Stomach (tissue), 9 donors: ENCODE measurements around the gene OXLD1. TPM values are rescaled to one million over a fixed set of nuclear protein-coding genes. Genes with fewer than 3 reads are reported as not detected.

ENCODE experiments used
- DNase-seq, 2 donors: peaks; one replicate each; pipeline versions ENCODE4 v3.0.0 to v3.0.0-alpha.2; 2013 to 2019
- H3K27ac ChIP-seq, 5 donors: fragments of 200-600 bp in 4 of 5; sonication (generic) in 4 of 5; one replicate each; pipeline ENCODE4 v1.5.1; 2013 to 2019; ENCODE audit warnings: mild to moderate bottlenecking in 1 of 5, moderate library complexity in 1 of 5
- H3K27me3 ChIP-seq, 3 donors: fragments of 200-600 bp; sonication (generic); one replicate each; pipeline ENCODE4 v1.5.1; 2017 to 2019; ENCODE audit warnings: mixed run types in 1 of 3
- H3K36me3 ChIP-seq, 4 donors: fragments of 200-600 bp; sonication (generic); 1 replicate in 3 of 4; 2 replicates in 1 of 4; pipeline ENCODE4 v1.5.1; 2016 to 2019
- H3K4me1 ChIP-seq, 4 donors: fragments of 200-600 bp; sonication (generic); one replicate each; pipeline ENCODE4 v1.5.1; 2016 to 2019
- H3K4me3 ChIP-seq, 4 donors: fragments of 200-600 bp; sonication (generic) in 3 of 4; one replicate each; pipeline ENCODE4 v1.5.1; 2016 to 2019; ENCODE audit warnings: mild to moderate bottlenecking in 1 of 4
- H3K9me3 ChIP-seq, 4 donors: fragments of 200-600 bp; sonication (generic); one replicate each; pipeline ENCODE4 v1.5.1; 2016 to 2019
- EP300 ChIP-seq: sonication (generic); formaldehyde crosslinking; IDR thresholded peaks from one replicate; pipeline ENCODE4 v1.6.1; 2017; ENCODE audit warnings: antibody characterized with exemption
- POLR2A ChIP-seq, 4 donors: fragments of 450-650 bp; IDR thresholded peaks; one replicate each; pipeline ENCODE4 v1.6.1; 2016; ENCODE audit warnings: antibody characterized with exemption in 4 of 4, control low read depth in 2 of 4, mild to moderate bottlenecking in 1 of 4, moderate library complexity in 1 of 4
- POLR2AphosphoS5 ChIP-seq, 3 donors: sonication (generic); formaldehyde crosslinking; IDR thresholded peaks; one replicate each; pipeline ENCODE4 v1.6.1; 2016; ENCODE audit warnings: antibody characterized with exemption in 3 of 3
- WGBS, 5 donors: extraction: QIAGEN DNeasy Blood & Tissue Kit in 3 of 5; methylation state at CpG; one replicate each; pipeline versions ENCODE4 v1.1.5 to v1.1.7; 2013 to 2018; 5-methylcytosine and 5-hydroxymethylcytosine counted together
- intact Hi-C: fragments of 100-400 bp; cut with DNase I; formaldehyde crosslinking; loops from one replicate; pipeline ENCODE4 v1.15.1; 2023; ENCODE audit warnings: low total_unique reads
- polyA plus RNA-seq, 3 donors: library from polyadenylated mRNA; stranded (reverse); fragments of 200-250 nt; gene quantifications; one replicate each; pipeline ENCODE4 v1.2.3, GENCODE V29; 2013
- total RNA-seq, 5 donors: library from RNA; depleted of rRNA; stranded (reverse); fragments of >200 nt; gene quantifications; one replicate each; pipeline versions ENCODE4 v1.1.0 to v1.2.3, GENCODE V29; 2014 to 2016
- TF ChIP-seq, protein P1 (sequence below), 7 experiments: fragments of 450-650 bp in 4 of 7; fragments of 200-600 bp in 3 of 7; sonication (generic) in 3 of 7; IDR thresholded peaks; one replicate each; pipeline ENCODE4 v1.5.1; 2016 to 2019; ENCODE audit warnings: antibody characterized with exemption in 7 of 7, control low read depth in 2 of 7, mild to moderate bottlenecking in 1 of 7
- donor health status: healthy with polysubstance abuse.
- donor health status: Bipolar disorder and iron deficiency.
- donor health status: healthy.

Gene OXLD1
- total and polyA plus RNA-seq, 8 donors, result 9.9 to 112 (median 64.5) TPM; not detected in 1

DNA sequence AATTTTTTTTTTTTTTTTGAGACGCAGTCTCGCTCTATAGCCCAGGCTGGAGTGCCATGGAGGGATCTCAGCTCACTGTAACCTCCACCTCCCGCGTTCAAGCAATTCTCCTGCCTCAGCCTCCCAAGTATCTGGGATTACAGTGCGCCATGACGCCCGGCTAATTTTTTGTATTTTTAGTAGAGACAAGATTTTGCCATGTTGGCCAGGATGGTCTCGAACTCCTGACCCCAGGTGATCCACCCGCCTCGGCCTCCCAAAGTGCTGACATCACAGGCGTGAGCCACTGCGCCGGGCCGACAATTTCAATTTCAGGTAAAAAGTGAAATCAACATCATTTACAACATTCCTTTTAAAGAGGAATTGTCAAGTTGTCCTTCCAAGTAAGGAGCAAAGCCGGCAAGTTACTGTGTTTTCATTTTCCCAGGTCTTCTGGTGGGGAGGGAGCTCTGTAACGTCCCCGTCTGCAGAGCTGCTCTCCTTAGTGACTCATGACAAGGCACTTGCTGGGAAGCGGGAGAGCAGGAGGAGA is 30.4 kb downstream of the OXLD1 start:
- TF ChIP-seq POLR2A (IDR thresholded peaks at IDR 0.05), result no peak
- no peak for TF ChIP-seq POLR2AphosphoS5 (IDR thresholded peaks at IDR 0.05)
- TF ChIP-seq, protein P1, sequence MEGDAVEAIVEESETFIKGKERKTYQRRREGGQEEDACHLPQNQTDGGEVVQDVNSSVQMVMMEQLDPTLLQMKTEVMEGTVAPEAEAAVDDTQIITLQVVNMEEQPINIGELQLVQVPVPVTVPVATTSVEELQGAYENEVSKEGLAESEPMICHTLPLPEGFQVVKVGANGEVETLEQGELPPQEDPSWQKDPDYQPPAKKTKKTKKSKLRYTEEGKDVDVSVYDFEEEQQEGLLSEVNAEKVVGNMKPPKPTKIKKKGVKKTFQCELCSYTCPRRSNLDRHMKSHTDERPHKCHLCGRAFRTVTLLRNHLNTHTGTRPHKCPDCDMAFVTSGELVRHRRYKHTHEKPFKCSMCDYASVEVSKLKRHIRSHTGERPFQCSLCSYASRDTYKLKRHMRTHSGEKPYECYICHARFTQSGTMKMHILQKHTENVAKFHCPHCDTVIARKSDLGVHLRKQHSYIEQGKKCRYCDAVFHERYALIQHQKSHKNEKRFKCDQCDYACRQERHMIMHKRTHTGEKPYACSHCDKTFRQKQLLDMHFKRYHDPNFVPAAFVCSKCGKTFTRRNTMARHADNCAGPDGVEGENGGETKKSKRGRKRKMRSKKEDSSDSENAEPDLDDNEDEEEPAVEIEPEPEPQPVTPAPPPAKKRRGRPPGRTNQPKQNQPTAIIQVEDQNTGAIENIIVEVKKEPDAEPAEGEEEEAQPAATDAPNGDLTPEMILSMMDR (IDR thresholded peaks at IDR 0.05), result no peak
- TF ChIP-seq EP300, result no peak
- no peaks in the 10 kb centered on the region for H3K9me3 ChIP-seq
- no peak for DNase-seq
- H3K27ac ChIP-seq, result peak overlapping the region; percentile 89 to 96 (median 95)
- 28 to 36% (median 30%) methylated on average over 18 of the region's 18 CpGs for WGBS, 5 donors
- H3K27me3 ChIP-seq, result no peaks in the 10 kb centered on the region
- H3K36me3 ChIP-seq, result peaks cover 0 to 7% (median 6%) of the 10 kb centered on the region in 4 donors
- intact Hi-C loops, result no loop called here
- H3K4me3 ChIP-seq, result peak overlapping the region; percentile 65 to 97 (median 80)
- peaks cover 20 to 46% (median 40%) of the 10 kb centered on the region in 4 donors for H3K4me1 ChIP-seq

DNA sequence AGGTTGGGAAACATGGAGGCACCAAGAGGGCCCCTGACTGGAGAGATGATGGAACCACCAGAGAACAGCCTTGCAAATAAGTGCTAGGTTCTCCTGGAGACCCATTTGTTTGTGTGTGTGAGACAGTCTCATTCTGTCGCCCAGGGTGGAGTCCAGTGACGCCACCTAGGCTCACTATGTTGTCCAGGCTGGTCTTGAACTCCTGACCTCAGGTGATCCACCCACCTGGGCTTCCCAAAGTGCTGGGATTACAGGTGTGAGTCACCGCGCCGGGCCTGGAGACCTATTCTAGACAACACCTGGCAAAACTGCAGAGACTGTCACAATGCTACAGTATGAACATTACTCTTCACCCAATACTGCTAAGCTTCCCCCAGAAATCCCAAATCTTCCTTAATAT is 31.0 kb downstream of the OXLD1 start:
- Histone ChIP-seq H3K27ac (peak overlapping the region in 2 of 5 donors; percentile 89 to 94), H3K4me3 (peak overlapping the region; percentile 65 to 97 (median 80)), H3K36me3 (peaks cover 0 to 12% (median 9%) of the 10 kb centered on the region in 4 donors), H3K4me1 (peaks cover 20 to 46% (median 40%) of the 10 kb centered on the region in 4 donors), H3K9me3 (no peaks in the 10 kb centered on the region), H3K27me3 (no peaks in the 10 kb centered on the region)
- TF ChIP-seq POLR2AphosphoS5 (IDR thresholded peaks at IDR 0.05) (no peak), EP300 (no peak), POLR2A (IDR thresholded peaks at IDR 0.05) (no peak)
- TF ChIP-seq, protein P1 (IDR thresholded peaks at IDR 0.05), result no peak
- WGBS, 5 donors, result 63 to 85% (median 76%) methylated on average over 4 to 5 of the region's 5 CpGs
- no peak for DNase-seq
- intact Hi-C loops, result no loop called here

DNA sequence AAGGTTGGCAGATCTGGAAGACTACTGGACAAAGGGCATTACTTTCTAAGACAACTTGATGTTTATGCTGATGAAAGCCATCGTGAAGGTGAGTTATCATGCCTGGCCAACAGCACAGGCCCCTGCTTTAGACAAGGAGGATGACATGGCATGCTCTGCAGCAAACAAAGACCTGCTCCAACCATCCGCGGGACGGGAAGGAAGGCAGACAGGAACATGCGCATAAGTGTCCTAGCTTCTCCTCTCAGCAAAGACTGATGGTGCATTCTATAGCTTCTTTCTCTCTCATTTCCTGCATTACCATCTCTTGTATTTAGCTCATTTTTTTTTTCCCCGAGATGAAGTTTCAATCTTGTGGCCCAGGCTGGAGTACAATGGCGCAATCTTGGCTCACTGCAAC is 34.9 kb downstream of the OXLD1 start:
- H3K27ac ChIP-seq, result no peak overlapping the region
- 75 to 88% (median 78%) methylated on average over 7 of the region's 7 CpGs for WGBS, 5 donors
- H3K4me1 ChIP-seq, result peaks cover 20 to 39% (median 33%) of the 10 kb centered on the region in 4 donors

DNA sequence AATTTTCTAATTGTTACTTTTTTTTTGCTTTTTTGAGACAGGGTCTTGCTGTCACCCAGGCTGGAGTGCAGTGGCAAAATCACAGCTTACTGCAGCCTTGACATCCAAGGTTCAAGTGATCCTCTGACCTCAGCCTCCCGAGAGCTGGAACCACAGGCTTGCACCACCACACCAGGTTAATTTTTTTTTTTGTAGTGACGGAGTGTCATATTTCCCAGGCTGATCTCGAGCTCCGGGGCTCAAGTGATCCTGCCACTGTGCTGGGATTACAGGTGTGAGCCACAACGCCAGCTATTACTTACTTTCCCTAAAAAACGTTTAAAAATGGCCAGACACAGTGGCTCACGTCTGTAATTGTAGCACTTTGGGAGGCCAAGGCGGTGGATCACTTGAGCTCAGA is 36.1 kb downstream of the OXLD1 start:
- intact Hi-C loops, result no loop called here
- H3K27me3 ChIP-seq, result no peaks in the 10 kb centered on the region
- H3K9me3 ChIP-seq, result no peaks in the 10 kb centered on the region
- no peak overlapping the region for H3K27ac ChIP-seq
- H3K4me3 ChIP-seq, result no peak overlapping the region
- WGBS, 5 donors, result 80 to 90% (median 86%) methylated on average over 8 of the region's 8 CpGs
- no peak for DNase-seq
- H3K4me1 ChIP-seq, result peaks cover 12 to 29% (median 22%) of the 10 kb centered on the region in 4 donors
- H3K36me3 ChIP-seq, result peaks cover 45 to 62% (median 59%) of the 10 kb centered on the region in 4 donors
- TF ChIP-seq POLR2AphosphoS5 (IDR thresholded peaks at IDR 0.05), result no peak
- TF ChIP-seq, protein P1 (IDR thresholded peaks at IDR 0.05), result no peak
- TF ChIP-seq POLR2A (IDR thresholded peaks at IDR 0.05), result no peak
- TF ChIP-seq EP300, result no peak

More for the DNA sequence above, 34.9 kb downstream of the OXLD1 start:
- no peaks in the 10 kb centered on the region for H3K27me3 ChIP-seq
- no peak for DNase-seq
- H3K4me3 ChIP-seq, result no peak overlapping the region
- intact Hi-C loops, result no loop called here
- peaks cover 33 to 50% (median 47%) of the 10 kb centered on the region in 4 donors for H3K36me3 ChIP-seq
- H3K9me3 ChIP-seq, result no peaks in the 10 kb centered on the region
- TF ChIP-seq EP300 (no peak), POLR2A (IDR thresholded peaks at IDR 0.05) (no peak), POLR2AphosphoS5 (IDR thresholded peaks at IDR 0.05) (no peak)
- TF ChIP-seq, protein P1 (IDR thresholded peaks at IDR 0.05), result no peak
